ENCODE measurements around the gene MROH8. TPM values are rescaled to one million over a fixed set of nuclear protein-coding genes. Genes with fewer than 3 reads are reported as not detected.

Gene MROH8
- total and polyA plus RNA-seq, 2 experiments from 2014 or later = 3.7 to 3.9 TPM

- TF ChIP-seq EZH2 (IDR thresholded peaks at IDR 0.05; ENCODE audit: borderline replicate concordance) (no peak), EZH2phosphoT487 (IDR thresholded peaks at IDR 0.05; ENCODE audit: low read depth, severe bottlenecking, unreplicated experiment) (no peak), CTCF (IDR thresholded peaks at IDR 0.05; ENCODE audit: poor library complexity) (no peak)
- H3K79me2 ChIP-seq = no peaks in the 10 kb centered on the region
- no peaks in the 10 kb centered on the region for H4K20me1 ChIP-seq (ENCODE audit: insufficient read depth, poor library complexity, severe bottlenecking)
- WGBS (ENCODE audit: low lambda C conversion rate, missing lambda C conversion rate) = 91% methylated on average over 6 of the region's 6 CpGs
- no peaks in the 10 kb centered on the region for H3K27me3 ChIP-seq
- no peaks in the 10 kb centered on the region for H3K36me3 ChIP-seq (replicated peaks; ENCODE audit: insufficient read depth, low read depth)
- no peak overlapping the region for H2AFZ ChIP-seq
- DNase-seq (ENCODE audit: low spot score) = no peak
- no peak overlapping the region for H3K27ac ChIP-seq
- no peak overlapping the region for H3K4me2 ChIP-seq
- H3K9me2 ChIP-seq (replicated peaks; ENCODE audit: insufficient read depth) = no peaks in the 10 kb centered on the region
- H3K4me1 ChIP-seq (ENCODE audit: insufficient read depth) = no peaks in the 10 kb centered on the region
- no peak overlapping the region for H3K4me3 ChIP-seq
- H3K9me3 ChIP-seq (ENCODE audit: low read depth) = no peaks in the 10 kb centered on the region
Measured at GRCh38 chr20:37123441-37123840, 55.9 kb downstream of the MROH8 start.

- no peaks in the 10 kb centered on the region for H4K20me1 ChIP-seq (ENCODE audit: insufficient read depth, poor library complexity, severe bottlenecking)
- H3K4me2 ChIP-seq = no peak overlapping the region
- DNase-seq (ENCODE audit: low spot score) = no peak
- no peaks in the 10 kb centered on the region for H3K36me3 ChIP-seq (replicated peaks; ENCODE audit: insufficient read depth, low read depth)
- H3K4me3 ChIP-seq = no peak overlapping the region
- no peak for TF ChIP-seq EZH2phosphoT487 (IDR thresholded peaks at IDR 0.05; ENCODE audit: low read depth, severe bottlenecking, unreplicated experiment)
- no peak for TF ChIP-seq EZH2 (IDR thresholded peaks at IDR 0.05; ENCODE audit: borderline replicate concordance)
- no peak for TF ChIP-seq CTCF (IDR thresholded peaks at IDR 0.05; ENCODE audit: poor library complexity)
- H3K27me3 ChIP-seq = no peaks in the 10 kb centered on the region
- H3K9me2 ChIP-seq (replicated peaks; ENCODE audit: insufficient read depth) = no peaks in the 10 kb centered on the region
- H3K79me2 ChIP-seq = no peaks in the 10 kb centered on the region
- H3K27ac ChIP-seq = no peak overlapping the region
- H3K9me3 ChIP-seq (ENCODE audit: low read depth) = no peaks in the 10 kb centered on the region
- H2AFZ ChIP-seq = no peak overlapping the region
- no peaks in the 10 kb centered on the region for H3K4me1 ChIP-seq (ENCODE audit: insufficient read depth)
- 83% methylated on average over 4 of the region's 4 CpGs for WGBS (ENCODE audit: low lambda C conversion rate, missing lambda C conversion rate)
Measured at GRCh38 chr20:37120497-37120896, 58.9 kb downstream of the MROH8 start.

GRCh38 chr20:37119356-37120036 is 59.9 kb downstream of the MROH8 start:
- no peaks in the 10 kb centered on the region for H3K27me3 ChIP-seq
- WGBS (ENCODE audit: low lambda C conversion rate, missing lambda C conversion rate) = 91% methylated on average over 7 of the region's 7 CpGs
- H3K4me2 ChIP-seq = no peak overlapping the region
- no peak overlapping the region for H3K4me3 ChIP-seq
- no peak overlapping the region for H2AFZ ChIP-seq
- no peaks in the 10 kb centered on the region for H3K36me3 ChIP-seq (replicated peaks; ENCODE audit: insufficient read depth, low read depth)
- H4K20me1 ChIP-seq (ENCODE audit: insufficient read depth, poor library complexity, severe bottlenecking) = no peaks in the 10 kb centered on the region
- no peaks in the 10 kb centered on the region for H3K79me2 ChIP-seq
- no peak overlapping the region for H3K27ac ChIP-seq
- TF ChIP-seq EZH2phosphoT487 (IDR thresholded peaks at IDR 0.05; ENCODE audit: low read depth, severe bottlenecking, unreplicated experiment) (no peak), EZH2 (IDR thresholded peaks at IDR 0.05; ENCODE audit: borderline replicate concordance) (no peak), CTCF (IDR thresholded peaks at IDR 0.05; ENCODE audit: poor library complexity) (no peak)
- no peaks in the 10 kb centered on the region for H3K9me2 ChIP-seq (replicated peaks; ENCODE audit: insufficient read depth)
- no peaks in the 10 kb centered on the region for H3K4me1 ChIP-seq (ENCODE audit: insufficient read depth)
- no peak for DNase-seq (ENCODE audit: low spot score)
- H3K9me3 ChIP-seq (ENCODE audit: low read depth) = no peaks in the 10 kb centered on the region
